Astrocyte (in vitro differentiated cells and primary cell): Measurements from ENCODE around the gene HCN1. TPM values are rescaled to one million over a fixed set of nuclear protein-coding genes. Genes with fewer than 3 reads are reported as not detected.

Source experiments
- DNase-seq: peaks from one replicate; pipeline ENCODE4 v3.0.0-alpha.2; 2010; ENCODE audit warnings: low read depth
- FAIRE-seq: peaks from 2 replicates; lab custom pipeline; 2011; peaks lifted over from hg19 to GRCh38; lab: Jason Lieb, UNC
- H2AFZ ChIP-seq: 2 replicates; pipeline ENCODE4 v1.6.0; 2012; ENCODE audit warnings: low read depth, low read length, inconsistent platforms
- H3K27ac ChIP-seq: 2 replicates; pipeline ENCODE4 v1.5.1; 2011; ENCODE audit warnings: low read depth, low read length, inconsistent platforms
- H3K27me3 ChIP-seq: 2 replicates; pipeline ENCODE4 v1.6.0; 2011; ENCODE audit warnings: low read length, inconsistent platforms; ENCODE audit not compliant: insufficient read depth
- H3K36me3 ChIP-seq: 2 replicates; pipeline ENCODE4 v1.5.1; 2011; ENCODE audit warnings: low read length, inconsistent platforms; ENCODE audit not compliant: insufficient read depth
- H3K4me1 ChIP-seq: 2 replicates; pipeline ENCODE4 v1.5.1; 2011; ENCODE audit warnings: low read length, inconsistent platforms; ENCODE audit not compliant: insufficient read depth
- H3K4me2 ChIP-seq: 2 replicates; pipeline ENCODE4 v1.6.0; 2012; ENCODE audit warnings: low read length, inconsistent platforms
- H3K4me3 ChIP-seq: 2 replicates; pipeline ENCODE4 v1.5.1; 2011; ENCODE audit warnings: low read depth, mild to moderate bottlenecking, low read length, inconsistent platforms; ENCODE audit not compliant: insufficient read depth
- H3K79me2 ChIP-seq: 2 replicates; pipeline ENCODE4 v1.6.0; 2012; ENCODE audit warnings: mild to moderate bottlenecking, low read length, inconsistent platforms; ENCODE audit not compliant: insufficient read depth
- H3K9ac ChIP-seq: 2 replicates; pipeline ENCODE4 v1.6.0; 2012; ENCODE audit warnings: mild to moderate bottlenecking, low read length, inconsistent platforms
- H3K9me3 ChIP-seq: 2 replicates; pipeline ENCODE4 v1.5.1; 2012; ENCODE audit warnings: low read depth, mild to moderate bottlenecking, low read length, inconsistent platforms; ENCODE audit not compliant: insufficient read depth
- H4K20me1 ChIP-seq: 2 replicates; pipeline ENCODE4 v1.6.0; 2012; ENCODE audit warnings: low read length, inconsistent platforms; ENCODE audit not compliant: insufficient read depth
- H3K27ac Mint-ChIP-seq: one replicate; pipeline ENCODE4 v1.8.0; 2021; ENCODE audit warnings: mild to moderate bottlenecking, mixed read lengths; ENCODE audit not compliant: unreplicated experiment
- H3K27me3 Mint-ChIP-seq: one replicate; pipeline ENCODE4 v1.8.0; 2021; ENCODE audit warnings: low read depth, mixed read lengths; ENCODE audit not compliant: unreplicated experiment
- H3K36me3 Mint-ChIP-seq: one replicate; pipeline ENCODE4 v1.8.0; 2021; ENCODE audit warnings: low read depth, mixed read lengths; ENCODE audit not compliant: unreplicated experiment
- H3K4me1 Mint-ChIP-seq: one replicate; pipeline ENCODE4 v1.8.0; 2021; ENCODE audit warnings: low read depth, mixed read lengths; ENCODE audit not compliant: unreplicated experiment
- H3K4me3 Mint-ChIP-seq: one replicate; pipeline ENCODE4 v1.8.0; 2021; ENCODE audit warnings: mild to moderate bottlenecking, moderate library complexity, mixed read lengths; ENCODE audit not compliant: unreplicated experiment
- H3K9me3 Mint-ChIP-seq: one replicate; pipeline ENCODE4 v1.8.0; 2021; ENCODE audit warnings: mild to moderate bottlenecking, mixed read lengths; ENCODE audit not compliant: unreplicated experiment
- EZH2 ChIP-seq: IDR thresholded peaks from 2 replicates; pipeline ENCODE4 v1.6.1; 2012; ENCODE audit warnings: mild to moderate bottlenecking, low read length, inconsistent platforms; ENCODE audit not compliant: insufficient read depth
- total RNA-seq: library from RNA; stranded (reverse); gene quantifications from 2 replicates; pipeline ENCODE4 v1.2.1, GENCODE V29; 2021
- TF ChIP-seq, protein P1 (sequence below): IDR thresholded peaks from 2 replicates; pipeline ENCODE4 v1.5.1; 2011; ENCODE audit warnings: low read depth, mild to moderate bottlenecking, inconsistent platforms, low read length, moderate library complexity; ENCODE audit not compliant: insufficient read depth

The HCN1 gene
- total RNA-seq, 1 donor from 2014 or later = 0.11 TPM

DNA sequence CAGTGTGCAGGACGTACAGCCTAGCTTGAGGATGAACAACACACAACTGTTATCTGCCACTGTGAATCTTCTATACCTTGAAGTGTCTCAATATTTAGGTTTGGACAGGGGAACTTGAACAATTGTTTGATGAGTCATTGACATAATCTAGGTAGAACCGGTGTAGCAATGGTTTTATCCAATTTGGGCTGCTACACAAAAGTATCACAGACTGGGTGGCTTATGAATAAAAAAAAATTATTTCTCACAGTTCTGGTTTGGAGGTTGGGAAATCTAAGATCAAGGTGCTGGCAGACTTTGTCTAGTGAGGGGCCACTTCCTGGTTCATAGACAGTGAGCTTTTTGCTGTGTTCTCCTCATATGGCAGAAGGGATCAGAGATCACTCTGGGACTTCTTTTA lies 359.7 kb downstream of the HCN1 start:
- Histone ChIP-seq H3K4me3 (no peak overlapping the region), H3K4me2 (no peak overlapping the region), H3K9ac (no peak overlapping the region), H2AFZ (no peak overlapping the region), H3K9me3 (no peaks in the 10 kb centered on the region), H3K36me3 (no peaks in the 10 kb centered on the region), H3K27ac (no peak overlapping the region), H4K20me1 (no peaks in the 10 kb centered on the region), H3K27me3 (no peaks in the 10 kb centered on the region), H3K4me1 (no peaks in the 10 kb centered on the region), H3K79me2 (no peaks in the 10 kb centered on the region)
- no peaks in the 10 kb centered on the region for H3K36me3 Mint-ChIP-seq
- DNase-seq (no peak), FAIRE-seq (no peak)
- H3K9me3 Mint-ChIP-seq = no peaks in the 10 kb centered on the region
- TF ChIP-seq, protein P1, sequence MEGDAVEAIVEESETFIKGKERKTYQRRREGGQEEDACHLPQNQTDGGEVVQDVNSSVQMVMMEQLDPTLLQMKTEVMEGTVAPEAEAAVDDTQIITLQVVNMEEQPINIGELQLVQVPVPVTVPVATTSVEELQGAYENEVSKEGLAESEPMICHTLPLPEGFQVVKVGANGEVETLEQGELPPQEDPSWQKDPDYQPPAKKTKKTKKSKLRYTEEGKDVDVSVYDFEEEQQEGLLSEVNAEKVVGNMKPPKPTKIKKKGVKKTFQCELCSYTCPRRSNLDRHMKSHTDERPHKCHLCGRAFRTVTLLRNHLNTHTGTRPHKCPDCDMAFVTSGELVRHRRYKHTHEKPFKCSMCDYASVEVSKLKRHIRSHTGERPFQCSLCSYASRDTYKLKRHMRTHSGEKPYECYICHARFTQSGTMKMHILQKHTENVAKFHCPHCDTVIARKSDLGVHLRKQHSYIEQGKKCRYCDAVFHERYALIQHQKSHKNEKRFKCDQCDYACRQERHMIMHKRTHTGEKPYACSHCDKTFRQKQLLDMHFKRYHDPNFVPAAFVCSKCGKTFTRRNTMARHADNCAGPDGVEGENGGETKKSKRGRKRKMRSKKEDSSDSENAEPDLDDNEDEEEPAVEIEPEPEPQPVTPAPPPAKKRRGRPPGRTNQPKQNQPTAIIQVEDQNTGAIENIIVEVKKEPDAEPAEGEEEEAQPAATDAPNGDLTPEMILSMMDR = no peak
- TF ChIP-seq EZH2 = no peak
- no peak overlapping the region for H3K27ac Mint-ChIP-seq
- no peaks in the 10 kb centered on the region for H3K4me1 Mint-ChIP-seq
- no peak overlapping the region for H3K4me3 Mint-ChIP-seq
- no peaks in the 10 kb centered on the region for H3K27me3 Mint-ChIP-seq

DNA sequence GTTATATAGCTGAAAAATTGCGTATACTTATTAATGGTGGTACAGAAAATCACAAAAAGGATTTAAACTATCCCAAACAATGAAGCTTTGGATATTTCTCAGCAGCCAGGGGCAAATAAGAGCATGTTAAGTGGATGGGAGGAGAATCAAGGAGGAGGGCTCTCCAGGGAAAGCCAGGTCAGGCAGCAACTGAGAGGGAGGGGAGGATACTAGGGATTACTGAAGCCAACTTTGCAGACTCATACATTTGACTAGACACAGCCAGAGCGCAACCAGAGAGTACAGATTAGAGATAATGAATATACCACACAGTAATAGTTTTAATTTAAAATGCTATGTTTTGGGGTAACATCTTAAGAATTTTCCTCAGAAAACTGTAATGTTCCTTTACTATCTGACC lies 360.2 kb downstream of the HCN1 start:
- DNase-seq = no peak

GRCh38 chr5:45335346-45335745 lies 360.8 kb downstream of the HCN1 start:
- H3K4me3 ChIP-seq = no peak overlapping the region
- Mint-ChIP-seq H3K36me3 (no peaks in the 10 kb centered on the region), H3K4me3 (no peak overlapping the region), H3K27ac (no peak overlapping the region), H3K4me1 (no peaks in the 10 kb centered on the region), H3K9me3 (no peaks in the 10 kb centered on the region), H3K27me3 (no peaks in the 10 kb centered on the region)
- H3K36me3 ChIP-seq = no peaks in the 10 kb centered on the region
- H4K20me1 ChIP-seq = no peaks in the 10 kb centered on the region
- no peak overlapping the region for H3K4me2 ChIP-seq
- TF ChIP-seq, protein P1 = no peak
- no peak for TF ChIP-seq EZH2
- no peak overlapping the region for H3K27ac ChIP-seq
- DNase-seq (no peak), FAIRE-seq (no peak)
- no peaks in the 10 kb centered on the region for H3K27me3 ChIP-seq
- H3K9me3 ChIP-seq = no peaks in the 10 kb centered on the region
- no peaks in the 10 kb centered on the region for H3K4me1 ChIP-seq
- H3K9ac ChIP-seq = no peak overlapping the region
- no peak overlapping the region for H2AFZ ChIP-seq
- no peaks in the 10 kb centered on the region for H3K79me2 ChIP-seq

More for the DNA sequence above, 360.2 kb downstream of the HCN1 start:
- TF ChIP-seq, protein P1 = no peak
- TF ChIP-seq EZH2 = no peak
- no peaks in the 10 kb centered on the region for H3K4me1 Mint-ChIP-seq
- H3K9ac ChIP-seq = no peak overlapping the region
- no peaks in the 10 kb centered on the region for H4K20me1 ChIP-seq
- H3K4me3 ChIP-seq = no peak overlapping the region
- H3K27ac ChIP-seq = no peak overlapping the region
- no peaks in the 10 kb centered on the region for H3K27me3 ChIP-seq
- no peaks in the 10 kb centered on the region for H3K27me3 Mint-ChIP-seq
- no peaks in the 10 kb centered on the region for H3K9me3 Mint-ChIP-seq
- H3K36me3 Mint-ChIP-seq = no peaks in the 10 kb centered on the region
- H3K9me3 ChIP-seq = no peaks in the 10 kb centered on the region
- H3K27ac Mint-ChIP-seq = no peak overlapping the region
- H3K4me3 Mint-ChIP-seq = no peak overlapping the region
- H3K79me2 ChIP-seq = no peaks in the 10 kb centered on the region
- no peaks in the 10 kb centered on the region for H3K4me1 ChIP-seq
- no peak overlapping the region for H3K4me2 ChIP-seq
- no peak for FAIRE-seq
- no peak overlapping the region for H2AFZ ChIP-seq
- H3K36me3 ChIP-seq = no peaks in the 10 kb centered on the region
